ENCODE measurements around the gene NFATC2.

NFATC2 gene

DNA sequence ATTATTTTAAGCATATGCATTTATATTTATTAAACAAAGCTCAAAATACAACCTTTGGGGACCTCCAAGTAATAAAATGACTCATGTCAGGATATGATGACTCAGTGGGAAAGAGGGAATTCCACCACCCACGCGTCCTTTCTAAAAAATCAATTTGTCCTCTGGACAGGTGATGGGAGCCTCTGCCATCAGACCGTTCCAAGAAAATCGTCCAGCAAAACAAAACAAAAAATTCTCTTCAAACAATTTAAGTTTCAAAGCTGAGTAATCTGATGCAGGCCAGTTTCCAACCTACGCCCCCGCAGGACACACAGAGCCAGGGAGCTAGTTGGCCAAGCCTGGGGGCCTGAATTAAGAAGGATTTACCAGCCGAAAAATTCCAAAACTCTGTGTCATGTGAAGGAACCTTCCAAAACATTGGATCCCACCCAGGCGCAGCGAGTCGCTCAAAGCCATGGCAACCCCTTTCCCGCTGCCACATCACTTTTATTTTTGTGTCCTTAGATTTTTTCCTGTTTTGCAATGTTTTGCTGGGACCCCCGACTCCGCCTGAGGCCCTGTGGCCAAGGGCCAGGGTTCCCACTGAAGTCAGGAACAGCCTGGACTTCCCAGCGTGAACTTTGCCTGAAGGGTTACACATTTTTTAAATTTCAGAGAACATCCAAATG, 95.3 kb downstream of the NFATC2 start:
- no peak for DNase-seq

DNA sequence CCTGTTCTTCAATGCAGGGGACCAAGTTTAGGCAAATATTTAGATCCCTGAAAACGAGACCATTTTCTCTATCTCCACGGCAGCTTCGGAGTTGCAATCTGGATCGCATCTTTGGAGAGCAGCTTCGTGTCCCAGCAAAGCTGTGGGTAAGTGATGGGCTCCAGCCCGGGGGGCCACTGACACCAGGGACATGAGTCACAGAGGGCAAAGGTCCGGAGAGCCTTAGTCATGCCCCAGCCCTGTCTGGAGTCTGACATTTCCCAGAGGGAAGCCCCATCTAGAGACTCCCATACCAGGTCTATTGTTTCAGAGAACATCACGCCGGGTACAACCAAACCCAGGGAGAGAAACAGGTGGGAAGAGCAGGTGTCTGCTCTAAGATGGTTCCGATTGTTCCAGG, 95.9 kb downstream of the NFATC2 start:
- no peak for DNase-seq

DNA sequence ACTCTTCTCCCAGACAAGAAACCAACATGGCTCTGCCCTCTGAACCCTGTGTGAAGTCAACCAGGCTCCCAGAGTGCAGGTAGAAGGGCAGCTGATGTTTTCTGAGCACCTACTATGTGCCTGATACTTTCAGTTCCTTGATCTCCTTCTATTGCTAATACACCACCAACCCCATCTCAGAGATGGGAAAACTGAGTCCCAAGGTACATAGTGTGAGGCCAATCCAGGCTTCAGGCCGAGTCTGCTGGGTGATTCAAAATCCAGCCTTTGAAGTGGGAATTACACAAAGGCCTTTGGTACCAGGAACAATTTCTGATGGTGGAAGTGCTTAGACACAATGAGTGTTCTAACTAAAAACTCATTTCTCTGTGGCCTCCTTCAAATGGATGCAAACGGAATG, 96.3 kb downstream of the NFATC2 start:
- DNase-seq = no peak

DNA sequence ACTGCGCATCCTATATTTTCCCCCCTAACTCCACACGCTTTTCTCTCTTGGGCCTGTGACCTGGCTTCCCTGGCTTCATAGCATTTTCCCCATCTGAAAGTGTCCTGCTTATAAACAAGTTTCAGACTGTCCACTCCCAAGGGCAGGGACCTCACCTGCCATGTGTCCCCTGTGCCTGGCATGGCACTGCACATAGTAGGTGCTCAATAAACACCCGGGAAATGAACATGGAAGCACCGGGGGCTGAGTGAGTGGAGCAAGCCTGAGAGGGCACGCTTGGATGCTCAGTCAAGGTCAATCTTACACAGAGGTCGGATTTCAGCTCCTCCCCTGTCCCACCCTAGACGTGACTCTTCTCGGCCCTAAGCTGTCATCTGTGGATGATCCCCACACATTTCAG, 96.9 kb downstream of the NFATC2 start:
- no peak for DNase-seq

DNA sequence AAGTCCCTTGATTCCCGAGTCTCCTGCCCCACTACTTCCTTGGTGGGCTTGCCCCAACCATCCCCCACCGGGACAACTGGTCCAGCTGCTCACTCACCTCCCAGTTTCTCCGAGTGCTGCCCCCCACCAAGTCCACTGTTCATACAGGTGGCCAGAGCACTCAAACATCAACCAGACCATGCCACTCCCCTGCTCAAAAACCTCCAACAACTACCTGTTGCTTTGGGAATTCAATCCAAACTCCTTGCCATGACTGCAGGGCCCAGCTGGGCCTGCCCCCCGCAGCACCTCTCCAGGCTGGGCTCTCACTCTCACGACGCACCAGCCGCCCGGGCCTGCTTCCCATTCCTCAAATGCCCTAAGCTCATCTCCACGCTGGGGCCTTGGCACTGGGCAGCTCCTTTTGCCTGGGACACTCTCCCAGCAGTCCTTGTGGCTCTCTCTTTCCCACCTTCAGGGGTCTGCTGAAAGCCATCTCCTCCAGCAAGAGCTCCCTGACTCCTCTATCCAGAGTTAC, 97.5 kb downstream of the NFATC2 start:
- no peak for DNase-seq

DNA sequence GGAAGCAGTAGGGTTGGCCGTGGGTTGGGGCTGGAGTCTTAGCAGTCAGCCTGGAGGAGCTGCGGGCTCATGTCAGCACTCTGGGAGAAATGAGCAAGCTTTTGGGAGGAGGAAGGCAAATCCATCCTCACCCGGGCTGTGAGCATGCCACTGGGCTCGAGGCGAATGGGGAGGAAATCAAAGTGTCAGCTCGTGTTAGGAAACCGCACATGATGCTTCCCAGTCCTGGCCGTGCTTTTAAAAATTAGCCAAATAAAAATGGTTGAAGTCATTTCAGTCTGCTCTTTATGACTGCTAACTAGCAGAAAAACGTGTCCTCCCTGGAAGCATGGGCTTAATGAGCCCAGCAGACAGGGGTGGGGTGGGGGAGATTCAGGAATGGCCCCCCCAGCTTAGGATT, 98.1 kb downstream of the NFATC2 start:
- no peak for DNase-seq

DNA sequence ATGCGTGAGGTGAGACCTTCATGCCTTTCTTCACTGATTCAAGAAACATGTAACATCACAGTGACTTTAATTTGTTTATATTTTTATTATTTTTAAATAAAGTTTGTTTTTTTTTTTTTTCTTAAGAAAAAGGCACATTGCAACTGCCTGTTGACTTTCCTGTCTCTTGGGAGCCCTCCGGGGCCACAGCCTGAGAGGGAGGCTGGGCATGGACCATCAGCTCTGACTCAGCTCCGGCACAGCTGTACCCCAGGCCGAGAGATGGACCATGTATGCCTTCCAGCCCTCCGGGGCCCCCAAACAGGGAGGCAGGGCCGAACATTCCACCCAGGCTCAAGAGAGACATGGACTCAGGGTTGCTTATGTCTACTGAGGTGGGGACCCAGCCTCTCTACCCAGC, 99.9 kb downstream of the NFATC2 start:
- no peak for DNase-seq

DNA sequence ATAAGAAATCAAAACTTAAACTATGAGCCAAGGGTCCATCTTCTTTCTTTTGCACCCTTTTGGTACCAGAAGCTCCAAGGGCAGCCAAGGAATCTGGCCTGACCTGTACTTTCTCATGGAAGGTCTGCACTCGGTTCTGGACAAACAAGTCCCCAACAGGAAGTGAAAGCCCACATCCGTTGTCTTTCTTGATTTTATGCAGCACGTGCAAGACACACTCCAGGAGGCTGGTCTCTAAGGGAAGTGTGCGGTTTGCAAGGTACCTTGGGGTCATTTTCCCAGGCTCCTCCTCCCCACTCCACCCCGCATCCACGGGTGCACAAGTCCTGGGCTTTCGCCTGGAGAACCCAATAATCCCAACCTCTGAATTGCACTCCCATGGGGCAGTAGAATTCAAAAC, 101.9 kb downstream of the NFATC2 start:
- DNase-seq = no peak

DNA sequence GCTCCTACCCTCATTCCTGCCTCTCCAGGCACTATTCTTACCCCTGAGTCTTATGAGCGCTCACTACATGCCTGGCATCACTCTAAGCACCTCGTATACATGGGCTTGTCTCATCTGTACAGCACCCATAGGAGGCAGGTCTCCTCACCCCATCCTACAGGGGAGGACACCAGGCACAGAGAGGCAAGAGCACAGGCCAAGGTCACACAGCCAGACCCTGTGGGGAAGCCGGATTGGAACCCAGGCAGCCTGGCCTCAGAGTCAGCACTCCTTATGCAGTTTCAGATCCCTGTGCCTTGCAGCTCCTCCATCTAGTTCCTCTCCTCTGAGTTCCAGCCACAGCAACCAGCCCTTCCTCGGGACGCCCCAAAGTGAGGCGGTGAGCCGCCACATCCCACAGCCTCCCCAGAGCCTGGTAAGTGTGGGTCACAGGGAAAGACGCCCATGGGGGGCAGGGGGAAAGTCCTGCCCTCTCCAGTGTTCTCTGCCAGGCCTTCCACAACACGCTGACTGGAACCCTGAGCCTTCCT, 103.3 kb downstream of the NFATC2 start:
- DNase-seq = no peak

DNA sequence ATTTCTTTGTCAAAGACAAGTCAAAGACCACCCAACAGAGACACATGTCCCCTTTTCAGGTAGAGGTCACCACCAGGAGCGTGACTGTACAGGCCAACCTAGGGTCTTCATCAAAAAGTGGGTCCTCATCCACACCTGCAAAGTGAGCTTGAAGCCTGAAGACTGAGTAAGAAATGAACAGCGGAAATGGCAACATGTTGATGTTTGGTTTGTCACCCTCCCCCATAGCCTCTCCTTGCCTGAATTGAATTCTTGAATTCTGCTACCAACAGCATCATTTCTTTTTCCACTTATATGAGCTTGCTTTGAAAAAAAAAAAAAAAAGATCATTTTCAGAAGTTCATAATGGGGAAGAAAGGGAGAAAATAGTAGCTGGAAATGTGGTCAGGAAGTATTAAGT, 104.4 kb downstream of the NFATC2 start:
- DNase-seq = no peak

DNA sequence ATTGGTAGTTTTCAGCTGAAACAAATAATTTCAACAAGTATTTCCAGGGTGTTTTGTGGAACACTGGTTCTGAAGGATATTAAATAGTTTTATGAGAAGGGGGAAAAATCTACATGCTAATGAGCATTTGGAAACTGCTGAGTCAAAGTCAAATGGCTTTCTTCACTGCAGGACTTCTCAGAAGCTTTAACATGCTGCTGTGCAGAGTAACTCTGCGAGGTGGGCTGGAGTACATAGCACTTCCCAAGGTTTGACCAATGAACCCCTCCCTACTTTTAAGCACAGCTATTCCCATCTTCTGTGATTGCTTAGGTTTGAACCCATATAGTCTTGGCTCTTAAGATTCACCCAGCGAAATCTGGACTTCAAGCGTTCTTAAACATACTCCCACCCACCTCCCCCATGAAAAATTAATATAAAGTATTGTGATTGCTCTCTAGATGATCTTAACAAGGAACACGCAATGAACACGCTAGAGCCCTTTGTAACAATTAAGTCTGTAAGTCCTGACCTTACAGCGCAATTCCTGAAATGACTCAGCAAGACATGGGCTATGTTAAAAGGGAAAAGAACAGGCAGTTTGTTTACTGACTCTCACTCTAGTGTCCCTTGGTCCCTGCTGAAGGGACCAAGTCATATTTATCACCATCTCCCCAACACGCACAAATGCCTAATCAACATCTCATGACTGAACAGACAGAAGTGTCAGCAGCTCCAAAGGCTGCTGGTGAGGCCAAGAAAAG, 105.2 kb downstream of the NFATC2 start:
- no peak for DNase-seq

DNA sequence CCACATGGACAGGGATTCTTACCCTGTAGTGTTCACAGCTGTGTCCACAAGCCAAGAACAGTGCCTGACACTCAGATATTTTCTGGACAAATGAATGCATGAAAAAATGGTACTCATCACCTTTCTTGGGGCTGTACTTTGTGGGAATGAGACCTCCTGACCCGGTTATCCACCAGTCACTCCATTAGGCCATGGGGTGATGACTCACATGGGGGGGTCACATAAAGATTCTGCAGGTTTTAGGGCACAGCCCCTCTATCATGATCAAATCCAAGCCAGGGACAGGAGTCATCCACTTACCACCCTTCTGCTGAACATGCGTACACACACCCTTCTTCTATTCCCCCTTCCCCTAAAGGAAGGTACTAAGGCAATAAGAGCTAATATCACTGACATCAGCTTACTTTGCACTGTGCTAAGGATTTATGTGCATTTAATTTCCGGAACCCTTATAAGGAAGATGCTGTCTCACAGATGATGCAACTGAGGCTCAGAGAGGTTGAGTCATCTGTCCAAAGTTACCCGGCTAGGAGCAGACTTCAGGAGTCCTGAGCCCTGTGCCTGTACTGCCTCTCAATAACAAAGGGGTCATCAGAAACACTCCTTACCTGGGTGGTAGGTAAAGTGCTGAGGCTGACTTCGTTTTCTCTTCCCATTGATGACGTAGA, 107.8 kb downstream of the NFATC2 start:
- no peak for DNase-seq

DNA sequence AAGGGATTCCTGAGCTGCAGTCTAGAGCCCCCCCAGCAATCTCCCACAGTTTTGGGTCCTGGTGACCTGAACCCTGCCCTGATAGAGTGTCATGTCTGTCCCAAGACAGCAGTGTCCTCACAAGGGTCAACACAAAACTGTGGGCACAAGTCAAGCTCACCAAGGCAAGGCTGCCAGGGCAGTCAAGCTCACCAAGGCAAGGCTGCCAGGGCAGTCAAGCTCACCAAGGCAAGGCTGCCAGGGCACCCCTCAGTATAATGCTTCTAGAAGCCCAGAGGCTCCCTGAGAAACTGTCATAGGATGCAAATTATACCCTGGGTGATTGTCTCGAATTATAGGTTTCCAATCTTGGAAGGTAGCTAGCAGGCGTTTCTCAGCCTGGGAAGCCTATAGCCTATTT, 108.5 kb downstream of the NFATC2 start:
- DNase-seq = no peak

DNA sequence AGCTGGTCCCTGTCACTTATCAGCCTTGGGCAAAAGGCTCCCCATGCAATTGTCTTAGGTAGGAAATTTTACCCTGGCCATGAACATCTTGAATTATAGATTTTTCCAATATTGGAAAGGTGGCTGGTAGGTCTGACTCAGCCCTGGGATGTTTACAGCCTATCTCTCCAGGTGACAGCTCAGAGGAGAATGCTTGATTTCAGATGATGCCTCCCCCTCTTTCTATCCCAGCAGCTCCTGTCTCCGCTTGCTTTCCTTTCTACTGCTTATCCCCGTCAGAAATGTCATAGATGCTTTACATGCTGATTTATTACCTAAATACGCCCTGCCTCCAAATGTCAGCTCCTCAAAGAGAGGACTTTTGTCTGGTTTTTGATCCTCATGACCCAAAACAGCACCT, 109.6 kb downstream of the NFATC2 start:
- DNase-seq = no peak

DNA sequence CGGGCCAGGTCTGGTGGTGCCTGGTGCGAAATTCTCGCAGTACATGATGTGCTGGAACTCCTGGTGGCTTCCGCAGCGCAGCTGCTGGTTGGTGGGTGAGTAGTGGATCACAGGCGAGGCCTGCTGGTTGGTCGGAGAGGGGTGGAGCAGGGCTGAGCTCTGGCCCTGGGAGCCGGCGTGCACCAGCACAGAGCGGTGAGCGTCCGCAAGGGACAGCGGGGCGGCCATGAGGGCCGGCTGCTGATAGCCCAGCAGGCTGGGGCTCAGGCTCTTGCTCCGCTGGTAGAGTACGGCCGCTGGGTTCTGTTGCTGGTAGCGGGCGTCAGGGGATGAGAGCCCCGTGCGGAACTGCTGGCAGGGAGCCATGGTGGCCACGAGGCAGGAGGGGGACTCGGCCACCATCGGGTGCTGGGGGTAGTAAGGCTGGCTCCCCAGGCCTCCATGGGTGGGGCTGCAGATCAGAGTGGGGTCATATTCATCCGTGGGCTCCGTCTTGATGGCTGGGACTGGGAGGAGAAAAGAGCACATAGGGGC, 110.2 kb downstream of the NFATC2 start:
- DNase-seq = no peak

DNA sequence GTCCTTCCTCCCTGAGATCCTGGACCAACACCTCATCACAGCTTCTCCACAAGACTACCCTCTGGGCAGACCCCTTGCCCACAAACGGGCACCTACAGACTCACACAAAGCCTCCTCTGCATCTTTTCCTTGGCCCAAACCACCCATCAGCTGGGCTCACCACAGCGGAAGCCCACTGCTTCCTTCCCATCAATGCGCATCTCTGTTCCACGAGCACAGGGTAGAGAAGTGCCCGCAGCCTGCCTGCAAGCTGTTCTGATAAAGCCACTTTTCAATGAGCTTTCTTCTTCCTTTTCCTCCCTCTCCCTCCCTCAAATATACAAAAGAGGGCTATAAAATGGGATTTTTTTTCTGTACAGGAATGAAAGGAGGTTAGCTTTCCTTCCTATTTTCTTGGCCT, 111.2 kb downstream of the NFATC2 start:
- DNase-seq = no peak

DNA sequence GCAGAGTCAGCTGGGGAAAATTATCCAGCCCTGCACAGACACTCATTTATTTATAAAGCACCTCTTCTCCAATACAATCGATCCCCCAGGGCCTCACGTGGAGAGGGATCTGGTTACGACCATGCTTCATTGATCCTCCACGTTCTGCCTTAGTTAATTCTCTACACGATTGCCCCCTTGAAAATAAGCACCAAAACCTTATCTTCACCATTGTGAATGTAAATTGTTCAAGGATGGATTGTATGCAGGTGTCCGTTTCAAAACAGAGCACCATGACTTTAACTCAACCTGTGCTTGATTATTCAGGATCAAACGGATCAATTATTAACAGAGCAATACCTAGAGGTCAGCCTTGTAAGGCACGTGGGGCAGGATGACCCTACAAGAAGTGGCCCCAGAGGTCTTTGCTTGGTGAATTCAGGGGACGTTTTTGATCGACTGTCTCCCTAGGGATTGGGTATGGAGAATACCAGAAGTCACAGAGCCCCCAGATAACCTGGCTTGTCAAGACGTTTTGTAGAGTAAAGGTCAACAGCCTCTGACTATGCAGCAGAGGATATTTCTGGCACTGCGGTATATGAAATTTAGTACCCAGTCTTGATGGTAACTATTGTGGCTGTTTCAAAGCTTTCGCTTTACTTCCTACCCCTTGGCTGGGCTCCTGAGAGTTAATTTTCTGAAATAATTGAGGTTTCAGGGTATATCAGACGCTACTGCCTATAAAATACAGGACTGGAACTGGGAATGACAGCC, 112.1 kb downstream of the NFATC2 start:
- DNase-seq = no peak

DNA sequence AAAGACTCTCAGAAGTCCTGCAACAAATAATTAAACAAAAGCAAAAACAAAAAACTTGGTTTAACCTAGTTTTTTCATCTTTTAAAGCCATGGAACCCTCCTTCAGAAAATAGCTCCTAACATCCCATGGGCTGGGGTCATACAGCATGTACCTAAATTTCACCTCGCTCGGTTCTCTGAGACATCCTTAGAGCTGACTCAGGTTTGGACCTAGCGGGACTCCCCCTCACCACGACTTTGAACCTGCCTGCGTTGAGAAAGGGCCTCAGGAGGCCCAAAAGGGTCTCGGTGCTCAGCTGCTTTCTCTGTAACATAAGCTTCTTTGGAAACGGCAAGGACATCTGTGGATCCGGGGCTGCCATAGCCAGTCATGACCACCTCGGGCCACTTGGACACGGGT, 112.8 kb downstream of the NFATC2 start:
- DNase-seq = no peak

DNA sequence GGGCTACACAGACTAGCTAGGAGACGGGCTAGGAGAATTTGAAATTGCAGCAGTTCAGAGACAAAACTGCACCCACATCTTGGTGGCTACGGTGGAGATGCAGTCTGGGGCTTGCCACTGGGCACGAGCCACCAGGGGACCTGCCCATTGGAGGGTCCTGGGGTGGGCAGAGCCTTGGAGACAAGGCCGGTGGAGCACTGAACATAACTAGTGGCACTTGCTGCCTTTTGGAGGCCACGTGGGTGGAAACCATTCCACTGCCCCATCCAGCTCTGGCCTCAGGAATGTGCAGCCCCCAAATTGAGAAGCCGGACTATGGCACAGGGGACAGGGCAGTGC, 113.4 kb downstream of the NFATC2 start:
- DNase-seq = no peak

DNA sequence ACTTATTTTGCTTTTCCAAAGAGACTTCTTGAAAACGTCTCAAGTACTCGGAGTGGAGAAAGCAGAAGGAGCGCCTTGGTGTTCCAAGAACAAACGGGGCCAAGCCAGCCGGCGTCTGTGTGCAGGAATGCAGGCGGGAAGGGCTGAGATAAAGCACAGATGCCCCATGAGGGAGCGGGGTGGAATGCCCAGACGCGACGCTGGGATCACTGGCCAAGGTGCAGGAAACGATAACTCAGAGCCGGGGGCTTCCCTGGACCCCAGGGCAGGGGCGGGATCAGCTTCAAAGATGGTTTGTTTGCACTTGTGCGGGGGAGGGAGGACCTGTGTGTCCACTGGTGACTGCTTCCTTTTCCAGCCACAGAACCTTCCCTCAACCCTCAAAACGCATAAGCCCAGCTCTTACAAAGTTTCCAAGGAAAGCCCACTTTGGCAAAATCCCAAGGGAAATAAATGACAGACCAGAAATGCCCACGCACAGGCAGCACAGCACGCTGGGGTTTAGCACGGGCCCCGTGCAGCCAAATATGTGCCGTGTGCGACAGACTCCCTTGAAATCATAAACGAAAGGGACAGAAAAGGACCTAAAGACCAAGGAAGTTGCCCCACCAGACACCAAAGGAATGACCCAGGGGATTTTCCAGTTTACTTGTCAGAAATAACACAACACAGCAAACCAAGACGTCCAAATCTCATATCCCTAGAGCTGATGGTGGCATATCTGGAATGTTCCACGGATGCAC, 113.9 kb downstream of the NFATC2 start:
- DNase-seq = no peak

DNA sequence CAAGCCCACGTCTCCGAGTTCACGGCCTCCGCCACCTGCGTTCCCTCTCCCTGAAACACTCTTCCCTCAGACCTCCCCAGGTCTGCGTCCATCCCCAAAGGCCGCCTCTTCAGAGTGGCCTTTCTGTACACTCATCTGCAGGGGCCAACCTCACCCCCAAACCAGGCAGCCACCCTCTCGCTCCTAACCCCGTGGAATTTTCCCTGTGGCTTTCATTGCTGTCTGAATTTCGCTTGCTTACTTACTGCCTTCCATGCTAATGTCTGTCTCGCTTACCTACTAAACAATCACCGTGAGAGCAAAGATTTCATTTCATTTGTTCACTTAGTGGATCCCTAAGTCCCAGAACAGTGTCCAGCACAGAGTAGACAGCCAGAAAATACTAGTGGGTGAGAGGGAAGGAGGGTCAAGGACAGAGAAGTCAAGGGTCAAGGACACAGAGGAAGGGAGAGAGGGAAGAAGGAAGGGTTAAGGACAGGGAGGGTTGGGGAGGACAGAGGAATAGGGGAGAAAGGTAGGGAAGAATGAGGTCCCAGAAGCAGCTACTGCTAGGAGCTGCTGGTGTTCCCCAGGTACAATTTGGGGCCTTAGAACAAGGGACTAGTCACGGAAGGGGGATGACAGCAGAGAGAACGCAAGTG, 114.7 kb downstream of the NFATC2 start:
- no peak for DNase-seq
